HG03342 (cell line): ENCODE data around the gene PSKH1.

Source experiments
- ATAC-seq: cut with Tn5 transposase; IDR thresholded peaks from one replicate; pipeline ENCODE4 v1.9.1; 2021; ENCODE audit warnings: mild to moderate bottlenecking, moderate library complexity; ENCODE audit not compliant: unreplicated experiment

PSKH1 gene

GRCh38 chr16:67939507-67940445 lies 46.7 kb downstream of the PSKH1 start:
- no peak for ATAC-seq

GRCh38 chr16:67940446-67941089 lies 47.5 kb downstream of the PSKH1 start:
- no peak for ATAC-seq

- ATAC-seq = no peak
Observed at GRCh38 chr16:67941469-67942199, 48.6 kb downstream of the PSKH1 start.

- peak; percentile 64 for ATAC-seq
Observed at GRCh38 chr16:67942200-67942509, 49.1 kb downstream of the PSKH1 start.

GRCh38 chr16:67942510-67943255 lies 49.6 kb downstream of the PSKH1 start:
- no peak for ATAC-seq

- ATAC-seq = no peak
Observed at GRCh38 chr16:67943256-67943618, 50.2 kb downstream of the PSKH1 start.

- ATAC-seq = no peak
Observed at GRCh38 chr16:67943619-67944504, 50.8 kb downstream of the PSKH1 start, which contains the start of gene LCAT. TSS of gene LCAT (minus strand) at chr16:67944120. CDS start at chr16:67944101, 19 bp downstream.

- ATAC-seq = no peak
Observed at GRCh38 chr16:67944690-67945391, 51.8 kb downstream of the PSKH1 start.

- no peak for ATAC-seq
Observed at GRCh38 chr16:67945392-67945933, 52.4 kb downstream of the PSKH1 start.

GRCh38 chr16:67946128-67946569 lies 53.1 kb downstream of the PSKH1 start:
- ATAC-seq = no peak

GRCh38 chr16:67946966-67947558 lies 54.0 kb downstream of the PSKH1 start:
- no peak for ATAC-seq

- ATAC-seq = no peak
Observed at GRCh38 chr16:67948015-67948414, 55.0 kb downstream of the PSKH1 start.

- no peak for ATAC-seq
Observed at GRCh38 chr16:67949645-67950044, 56.6 kb downstream of the PSKH1 start.

- ATAC-seq = no peak
Observed at GRCh38 chr16:67950335-67950843, 57.3 kb downstream of the PSKH1 start.

- ATAC-seq = no peak
Observed at GRCh38 chr16:67951485-67951884, 58.4 kb downstream of the PSKH1 start.

GRCh38 chr16:67953641-67954375 lies 60.8 kb downstream of the PSKH1 start:
- no peak for ATAC-seq

GRCh38 chr16:67954421-67955196 lies 61.6 kb downstream of the PSKH1 start:
- ATAC-seq = no peak
